ENCODE results near the gene THRB. TPM values are rescaled to one million over a fixed set of nuclear protein-coding genes. Genes with fewer than 3 reads are reported as not detected.
A peak's percentile ranks its signal among the peaks of the same experiment; 100 is the strongest.

THRB gene
- polyA plus RNA-seq, 1 of the 3 experiments (the other 2 are of a cell fraction), result 0.02 TPM

- H3K4me1 ChIP-seq (ENCODE audit: control insufficient read depth in 1 of 2, insufficient read depth in 2 of 2, low read depth in 1 of 2, low read length in 1 of 2), result no peaks in the 10 kb centered on the region; a peak in 2 of 4 replicates
- ChIA-PET POLR2A (no interaction called here), CTCF (no interaction called here)
- no peaks in the 10 kb centered on the region for H3F3A ChIP-seq (replicated peaks; ENCODE audit: insufficient read depth)
- no peak overlapping the region for H3K9ac ChIP-seq
- no peaks in the 10 kb centered on the region for H3K36me3 ChIP-seq (replicated peaks in 1 of 2; ENCODE audit: control insufficient read depth in 1 of 2, insufficient read depth in 2 of 2, low read length in 1 of 2)
- H3K4me2 ChIP-seq, result no peak overlapping the region
- no peak overlapping the region for H3K27ac ChIP-seq (ENCODE audit: low read depth in 2 of 2, low read length in 1 of 2)
- H3K9me3 ChIP-seq, result no peaks in the 10 kb centered on the region
- no peaks in the 10 kb centered on the region for H3K27me3 ChIP-seq (ENCODE audit: insufficient read depth)
- H3K4me3 ChIP-seq (ENCODE audit: low read depth in 2 of 2, low read length in 1 of 2), result no peak overlapping the region
- TF ChIP-seq TCF12 (IDR thresholded peaks at IDR 0.05) (peak; percentile 88), FOXM1 (IDR thresholded peaks at IDR 0.05; ENCODE audit: low read depth) (no peak), CHD2 (IDR thresholded peaks at IDR 0.05; ENCODE audit: low read length, partially characterized antibody) (no peak)
- H4K20me1 ChIP-seq (ENCODE audit: insufficient read depth), result no peaks in the 10 kb centered on the region
- WGBS (ENCODE audit: low lambda C conversion rate), result 61% methylated on average over 3 of the region's 3 CpGs
- H3K9me2 ChIP-seq, result no peaks in the 10 kb centered on the region
- no peak for DNase-seq
- H2AFZ ChIP-seq (ENCODE audit: low read depth), result no peak overlapping the region
- no peaks in the 10 kb centered on the region for H3K79me2 ChIP-seq (ENCODE audit: insufficient read depth)
Observed at GRCh38 chr3:24506966-24507775, 12.5 kb upstream of the THRB start.

GRCh38 chr3:24505691-24506550 is 11.3 kb upstream of the THRB start:
- DNase-seq, result no peak
- H3K36me3 ChIP-seq (replicated peaks in 1 of 2; ENCODE audit: control insufficient read depth in 1 of 2, insufficient read depth in 2 of 2, low read length in 1 of 2), result no peaks in the 10 kb centered on the region
- no peaks in the 10 kb centered on the region for H3F3A ChIP-seq (replicated peaks; ENCODE audit: insufficient read depth)
- no peak overlapping the region for H3K4me3 ChIP-seq (ENCODE audit: low read depth in 2 of 2, low read length in 1 of 2)
- H2AFZ ChIP-seq (ENCODE audit: low read depth), result no peak overlapping the region
- WGBS (ENCODE audit: low lambda C conversion rate), result 81% methylated on average over 7 of the region's 7 CpGs
- no peaks in the 10 kb centered on the region for H3K9me3 ChIP-seq
- H3K4me1 ChIP-seq (ENCODE audit: control insufficient read depth in 1 of 2, insufficient read depth in 2 of 2, low read depth in 1 of 2, low read length in 1 of 2), result no peaks in the 10 kb centered on the region; a peak in 2 of 4 replicates
- ChIA-PET CTCF (interaction anchor here (0.6 to 1.3 kb wide), 4 partner anchors 9 to 767 kb away, joined by 3 to 6 read pairs (median 3); no protein-coding TSS in a partner anchor), POLR2A (no interaction called here)
- no peaks in the 10 kb centered on the region for H3K9me2 ChIP-seq
- no peak for TF ChIP-seq SMC3 (IDR thresholded peaks at IDR 0.05; ENCODE audit: low read depth, low read length)
- no peak for TF ChIP-seq MXI1 (IDR thresholded peaks at IDR 0.05; ENCODE audit: low read depth, low read length)
- TF ChIP-seq, protein P1, sequence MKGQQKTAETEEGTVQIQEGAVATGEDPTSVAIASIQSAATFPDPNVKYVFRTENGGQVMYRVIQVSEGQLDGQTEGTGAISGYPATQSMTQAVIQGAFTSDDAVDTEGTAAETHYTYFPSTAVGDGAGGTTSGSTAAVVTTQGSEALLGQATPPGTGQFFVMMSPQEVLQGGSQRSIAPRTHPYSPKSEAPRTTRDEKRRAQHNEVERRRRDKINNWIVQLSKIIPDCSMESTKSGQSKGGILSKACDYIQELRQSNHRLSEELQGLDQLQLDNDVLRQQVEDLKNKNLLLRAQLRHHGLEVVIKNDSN (IDR thresholded peaks at IDR 0.05; ENCODE audit: borderline replicate concordance, low read depth), result no peak
- TF ChIP-seq FOXM1 (IDR thresholded peaks at IDR 0.05; ENCODE audit: low read depth), result no peak
- TF ChIP-seq RAD21 (IDR thresholded peaks at IDR 0.05; ENCODE audit: low read length), result no peak
- TF ChIP-seq CHD2 (IDR thresholded peaks at IDR 0.05; ENCODE audit: low read length, partially characterized antibody), result no peak
- TF ChIP-seq, protein P2, sequence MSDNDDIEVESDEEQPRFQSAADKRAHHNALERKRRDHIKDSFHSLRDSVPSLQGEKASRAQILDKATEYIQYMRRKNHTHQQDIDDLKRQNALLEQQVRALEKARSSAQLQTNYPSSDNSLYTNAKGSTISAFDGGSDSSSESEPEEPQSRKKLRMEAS (IDR thresholded peaks at IDR 0.05; ENCODE audit: low read depth), result no peak
- no peak for TF ChIP-seq GATA2 (CRISPR knock-in tag; IDR thresholded peaks at IDR 0.05)
- no peak for TF ChIP-seq EZH2phosphoT487 (IDR thresholded peaks at IDR 0.05; ENCODE audit: borderline replicate concordance, low read depth)
- no peak for TF ChIP-seq POLR2AphosphoS5 (IDR thresholded peaks at IDR 0.05; ENCODE audit: low read depth, low read length)
- H4K20me1 ChIP-seq (ENCODE audit: insufficient read depth), result no peaks in the 10 kb centered on the region
- no peaks in the 10 kb centered on the region for H3K79me2 ChIP-seq (ENCODE audit: insufficient read depth)
- H3K9ac ChIP-seq, result no peak overlapping the region
- no peak overlapping the region for H3K27ac ChIP-seq (ENCODE audit: low read depth in 2 of 2, low read length in 1 of 2)
- no peaks in the 10 kb centered on the region for H3K27me3 ChIP-seq (ENCODE audit: insufficient read depth)
- H3K4me2 ChIP-seq, result no peak overlapping the region
